ENCODE results near the gene KLC4. TPM values are rescaled to one million over a fixed set of nuclear protein-coding genes. Genes with fewer than 3 reads are reported as not detected.

Gene KLC4
- total RNA-seq, 4 donors from 2014 or later, result 23.4 to 41.0 (median 30.4) TPM

DNA sequence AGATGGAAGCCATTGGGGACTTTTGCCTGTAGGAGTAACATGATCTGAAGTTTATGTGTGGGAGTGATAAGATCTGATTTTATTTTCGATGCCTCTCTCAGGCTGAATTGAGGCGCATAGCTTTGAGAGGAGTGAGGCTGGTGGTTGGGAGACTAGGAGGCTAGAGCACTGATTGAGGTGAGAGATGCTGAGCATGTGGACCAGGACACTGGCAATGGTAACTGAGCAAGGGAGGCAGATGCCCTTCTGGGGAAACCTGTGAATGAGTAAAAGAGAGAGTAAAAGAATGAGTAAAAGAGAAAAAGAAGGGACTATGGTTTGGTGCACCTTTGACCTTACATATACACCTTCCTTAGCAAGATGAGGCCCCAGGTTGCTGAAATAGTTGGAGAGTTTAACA lies 35.0 kb upstream of the KLC4 start:
- DNase-seq, result no peak
- no peaks in the 10 kb centered on the region for H3K9me3 ChIP-seq
- WGBS, 2 donors, result 83 to 91% methylated on average over 2 of the region's 2 CpGs
- peaks cover 15 to 21% of the 10 kb centered on the region in 2 donors for H3K4me1 ChIP-seq
- no peak overlapping the region for H3K27ac ChIP-seq
- peaks cover 39 to 47% of the 10 kb centered on the region in 2 donors for H3K36me3 ChIP-seq
- no peak overlapping the region for H3K4me3 ChIP-seq (replicated peaks in 1 of 3)
- no peaks in the 10 kb centered on the region for H3K27me3 ChIP-seq
- TF ChIP-seq, protein P1, sequence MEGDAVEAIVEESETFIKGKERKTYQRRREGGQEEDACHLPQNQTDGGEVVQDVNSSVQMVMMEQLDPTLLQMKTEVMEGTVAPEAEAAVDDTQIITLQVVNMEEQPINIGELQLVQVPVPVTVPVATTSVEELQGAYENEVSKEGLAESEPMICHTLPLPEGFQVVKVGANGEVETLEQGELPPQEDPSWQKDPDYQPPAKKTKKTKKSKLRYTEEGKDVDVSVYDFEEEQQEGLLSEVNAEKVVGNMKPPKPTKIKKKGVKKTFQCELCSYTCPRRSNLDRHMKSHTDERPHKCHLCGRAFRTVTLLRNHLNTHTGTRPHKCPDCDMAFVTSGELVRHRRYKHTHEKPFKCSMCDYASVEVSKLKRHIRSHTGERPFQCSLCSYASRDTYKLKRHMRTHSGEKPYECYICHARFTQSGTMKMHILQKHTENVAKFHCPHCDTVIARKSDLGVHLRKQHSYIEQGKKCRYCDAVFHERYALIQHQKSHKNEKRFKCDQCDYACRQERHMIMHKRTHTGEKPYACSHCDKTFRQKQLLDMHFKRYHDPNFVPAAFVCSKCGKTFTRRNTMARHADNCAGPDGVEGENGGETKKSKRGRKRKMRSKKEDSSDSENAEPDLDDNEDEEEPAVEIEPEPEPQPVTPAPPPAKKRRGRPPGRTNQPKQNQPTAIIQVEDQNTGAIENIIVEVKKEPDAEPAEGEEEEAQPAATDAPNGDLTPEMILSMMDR (IDR thresholded peaks at IDR 0.05), result no peak
- no peak for TF ChIP-seq POLR2A (IDR thresholded peaks at IDR 0.05)
- intact Hi-C loops (cut with DNase I), result no loop called here

DNA sequence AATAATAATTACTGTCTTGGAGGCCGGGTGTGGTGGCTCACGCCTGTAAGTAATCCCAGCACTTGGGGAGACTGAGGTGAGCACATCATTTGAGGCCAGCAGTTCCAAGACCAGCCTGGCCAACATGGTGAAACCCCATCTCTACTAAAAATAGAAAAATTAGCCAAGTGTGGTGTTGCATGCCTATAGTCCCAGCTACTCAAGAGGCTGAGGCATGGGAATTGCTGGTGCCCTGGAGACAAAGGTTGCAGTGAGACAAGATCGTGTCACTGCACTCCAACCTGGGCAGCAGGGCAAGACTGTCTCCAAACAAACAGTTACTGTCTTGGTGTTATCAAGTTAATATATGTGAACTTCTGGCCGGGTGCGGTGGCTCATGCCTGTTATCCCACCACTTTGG lies 33.1 kb upstream of the KLC4 start:
- Histone ChIP-seq H3K27ac (no peak overlapping the region), H3K27me3 (no peaks in the 10 kb centered on the region), H3K4me1 (peaks cover 7 to 13% of the 10 kb centered on the region in 2 donors), H3K4me3 (replicated peaks in 1 of 3) (no peak overlapping the region), H3K9me3 (no peaks in the 10 kb centered on the region), H3K36me3 (peaks cover 51 to 63% of the 10 kb centered on the region in 2 donors)
- DNase-seq, result no peak
- WGBS, 2 donors, result 94 to 95% methylated on average over 5 of the region's 5 CpGs
- TF ChIP-seq, protein P1 (IDR thresholded peaks at IDR 0.05), result no peak
- TF ChIP-seq POLR2A (IDR thresholded peaks at IDR 0.05), result no peak
- intact Hi-C loops (cut with DNase I), result no loop called here

DNA sequence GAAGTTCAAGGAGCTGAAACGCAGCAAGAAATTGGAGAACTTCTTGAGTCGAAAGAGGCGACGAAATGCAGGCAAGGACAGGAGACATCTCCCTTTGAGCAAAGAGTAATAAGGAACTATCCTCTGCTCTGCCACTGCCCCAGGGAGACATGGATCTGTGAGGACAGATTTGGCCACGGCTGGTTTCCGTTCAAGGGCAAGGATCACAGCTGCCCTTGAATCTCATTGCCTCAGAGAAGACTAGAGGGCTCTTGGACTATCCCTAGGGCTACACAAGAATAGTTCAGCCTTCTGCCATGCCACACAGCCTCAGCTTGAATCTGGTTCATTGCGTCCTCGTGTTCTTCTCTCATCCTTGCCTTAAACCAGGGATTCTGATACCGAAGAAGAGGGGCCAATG lies 30.3 kb upstream of the KLC4 start:
- WGBS, 2 donors, result 92 to 95% methylated on average over 9 of the region's 9 CpGs
- DNase-seq, result no peak
- no peak for TF ChIP-seq POLR2A (IDR thresholded peaks at IDR 0.05)

DNA sequence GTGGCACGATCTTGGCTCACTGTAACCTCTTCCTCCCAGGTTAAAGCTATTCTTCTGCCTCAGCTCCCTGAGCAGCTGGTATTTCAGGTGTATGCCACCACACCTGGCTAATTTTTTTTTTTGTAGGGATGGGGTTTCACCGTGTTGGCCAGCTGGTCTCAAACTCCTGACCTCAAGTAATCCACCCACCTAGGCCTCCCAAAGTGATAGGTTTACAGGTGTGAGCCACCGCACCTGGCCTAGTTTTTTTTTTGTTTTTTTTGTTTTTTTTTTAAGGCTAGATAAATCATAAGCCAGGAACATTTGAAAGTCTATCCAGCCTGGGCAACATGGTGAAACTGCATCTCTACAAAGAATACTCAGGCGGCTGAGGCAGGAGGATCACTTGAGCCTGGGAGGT lies 27.1 kb upstream of the KLC4 start:
- intact Hi-C loops (cut with DNase I), result no loop called here
- Histone ChIP-seq H3K27ac (no peak overlapping the region), H3K36me3 (peaks cover 48 to 54% of the 10 kb centered on the region in 2 donors), H3K9me3 (no peaks in the 10 kb centered on the region), H3K4me3 (replicated peaks in 1 of 3) (no peak overlapping the region), H3K27me3 (no peaks in the 10 kb centered on the region), H3K4me1 (no peaks in the 10 kb centered on the region)
- no peak for DNase-seq
- TF ChIP-seq POLR2A (IDR thresholded peaks at IDR 0.05), result no peak
- TF ChIP-seq, protein P1 (IDR thresholded peaks at IDR 0.05), result no peak
- WGBS, 2 donors, result 92 to 95% methylated on average over 4 of the region's 4 CpGs

More for the DNA sequence above, 30.3 kb upstream of the KLC4 start:
- Histone ChIP-seq H3K36me3 (peaks cover 62 to 66% of the 10 kb centered on the region in 2 donors), H3K27me3 (no peaks in the 10 kb centered on the region), H3K9me3 (no peaks in the 10 kb centered on the region), H3K4me1 (no peaks in the 10 kb centered on the region), H3K27ac (no peak overlapping the region), H3K4me3 (replicated peaks in 1 of 3) (no peak overlapping the region)
- intact Hi-C loops (cut with DNase I), result no loop called here

DNA sequence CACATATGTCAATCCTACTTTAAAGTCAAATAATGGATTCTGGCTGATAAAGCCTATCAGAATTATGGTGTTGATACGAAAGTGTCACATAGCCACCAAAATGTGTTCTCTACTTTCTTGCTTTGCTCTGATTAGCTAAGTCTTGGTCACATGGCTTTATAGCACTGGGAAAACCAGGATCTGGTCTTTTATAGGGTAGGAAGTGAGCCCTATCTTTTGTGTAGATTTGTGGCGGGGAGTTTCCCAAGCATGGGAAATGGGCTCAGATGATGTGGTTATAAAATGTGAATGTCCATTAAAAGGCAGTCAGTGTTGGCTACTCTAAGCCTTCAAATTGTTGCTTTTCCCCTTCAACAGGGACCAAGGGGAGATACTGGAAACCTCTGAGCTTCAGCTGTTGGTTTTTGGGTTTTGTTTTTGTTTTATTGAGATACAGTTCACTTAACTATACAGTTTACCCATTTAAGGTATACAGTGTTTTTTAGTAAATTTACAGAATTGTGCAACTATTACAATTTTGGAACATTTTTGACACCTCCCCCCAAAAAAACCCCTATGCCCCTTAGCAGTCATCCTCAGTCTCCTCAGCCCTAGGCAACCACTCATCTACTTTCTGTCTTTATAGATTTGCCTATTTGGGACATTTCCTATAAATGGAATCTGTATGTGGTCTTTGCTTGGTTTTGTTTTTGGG lies 25.8 kb upstream of the KLC4 start:
- intact Hi-C loops (cut with DNase I), result no loop called here
- WGBS, 2 donors, result 90 to 96% methylated on average over 2 of the region's 2 CpGs
- no peaks in the 10 kb centered on the region for H3K9me3 ChIP-seq
- H3K27me3 ChIP-seq, result no peaks in the 10 kb centered on the region
- TF ChIP-seq, protein P1 (IDR thresholded peaks at IDR 0.05), result no peak
- TF ChIP-seq POLR2A (IDR thresholded peaks at IDR 0.05), result no peak
- H3K36me3 ChIP-seq, result peaks cover 46 to 53% of the 10 kb centered on the region in 2 donors
- H3K4me3 ChIP-seq (replicated peaks in 1 of 3), result no peak overlapping the region
- DNase-seq, result no peak
- H3K27ac ChIP-seq, result no peak overlapping the region
- no peaks in the 10 kb centered on the region for H3K4me1 ChIP-seq
